Measurements from ENCODE around the gene CSNK1G1.
"Not testable (repeated sequence)": the region's sequence is repeated elsewhere in the genome, so short reads cannot be mapped to it uniquely, and the experiment has no call there.

Gene CSNK1G1

DNA sequence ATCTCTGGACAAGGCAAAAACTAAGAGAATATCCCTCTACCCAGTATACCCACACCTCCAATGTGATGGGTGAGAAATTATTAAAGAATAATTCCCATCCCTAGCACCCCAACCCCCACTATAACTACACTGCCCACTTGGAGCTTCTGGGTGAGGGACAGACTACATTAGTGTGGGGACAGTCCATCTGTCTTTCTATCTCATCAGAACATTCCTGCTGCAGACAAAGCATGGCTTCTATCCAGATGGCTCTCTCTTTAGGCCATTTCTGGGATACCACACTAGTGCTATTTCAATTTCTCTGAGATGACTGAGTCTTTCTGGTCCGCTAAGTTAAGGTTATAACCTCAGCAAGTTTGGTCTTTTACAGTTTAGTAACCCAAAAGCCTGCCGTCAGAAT, 6.6 kb downstream of the CSNK1G1 start:
- Histone ChIP-seq H3K4me1 (ENCODE audit: control insufficient read depth, insufficient read depth, low read length) (peaks cover under 1% of the 10 kb centered on the region; the same call in 1 of the 2 replicates), H3K27ac (ENCODE audit: low read depth, low read length) (no peak overlapping the region), H3K27me3 (ENCODE audit: control insufficient read depth, insufficient read depth, low read length) (no peaks in the 10 kb centered on the region), H3K36me3 (ENCODE audit: control insufficient read depth, insufficient read depth, low read length) (peaks cover 4% of the 10 kb centered on the region), H3K9me3 (ENCODE audit: control insufficient read depth, insufficient read depth, low read depth, low read length) (no peaks in the 10 kb centered on the region), H3K4me3 (ENCODE audit: low read depth, low read length) (no peak overlapping the region), H3K9ac (ENCODE audit: low read length) (no peak overlapping the region)

GRCh38 chr15:64348455-64348854, 7.5 kb downstream of the CSNK1G1 start:
- no peaks in the 10 kb centered on the region for H3K4me1 ChIP-seq (ENCODE audit: control insufficient read depth, insufficient read depth, low read length)
- no peak overlapping the region for H3K4me3 ChIP-seq (ENCODE audit: low read depth, low read length)
- H3K9ac ChIP-seq (ENCODE audit: low read length), result no peak overlapping the region
- peaks cover 4% of the 10 kb centered on the region for H3K36me3 ChIP-seq (ENCODE audit: control insufficient read depth, insufficient read depth, low read length)
- no peaks in the 10 kb centered on the region for H3K9me3 ChIP-seq (ENCODE audit: control insufficient read depth, insufficient read depth, low read depth, low read length)
- no peak overlapping the region for H3K27ac ChIP-seq (ENCODE audit: low read depth, low read length)
- no peaks in the 10 kb centered on the region for H3K27me3 ChIP-seq (ENCODE audit: control insufficient read depth, insufficient read depth, low read length)

DNA sequence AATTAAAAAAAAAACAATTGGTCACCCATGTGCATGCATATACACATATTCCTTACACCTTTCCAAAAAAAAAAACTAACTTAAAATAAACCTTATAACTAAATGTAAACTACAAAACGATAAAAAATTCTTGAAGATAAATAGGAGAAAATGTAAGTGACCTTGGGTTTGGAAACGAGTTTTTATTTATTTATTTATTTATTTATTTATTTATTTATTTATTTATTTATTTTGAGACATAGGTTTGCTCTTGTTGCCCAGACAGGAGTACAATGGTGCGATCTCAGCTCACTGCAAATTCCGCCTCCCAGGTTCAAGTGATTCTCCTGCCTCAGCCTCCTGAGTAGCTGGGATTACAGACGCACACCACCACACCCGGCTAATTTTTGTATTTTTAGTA, 9.7 kb downstream of the CSNK1G1 start:
- not testable (repeated sequence) for H3K27me3 ChIP-seq (ENCODE audit: control insufficient read depth, insufficient read depth, low read length); H3K4me3 ChIP-seq (ENCODE audit: low read depth, low read length); H3K4me1 ChIP-seq (ENCODE audit: control insufficient read depth, insufficient read depth, low read length); H3K9me3 ChIP-seq (ENCODE audit: control insufficient read depth, insufficient read depth, low read depth, low read length); H3K9ac ChIP-seq (ENCODE audit: low read length); H3K27ac ChIP-seq (ENCODE audit: low read depth, low read length)
- peaks cover 10% of the 10 kb centered on the region for H3K36me3 ChIP-seq (ENCODE audit: control insufficient read depth, insufficient read depth, low read length)

DNA sequence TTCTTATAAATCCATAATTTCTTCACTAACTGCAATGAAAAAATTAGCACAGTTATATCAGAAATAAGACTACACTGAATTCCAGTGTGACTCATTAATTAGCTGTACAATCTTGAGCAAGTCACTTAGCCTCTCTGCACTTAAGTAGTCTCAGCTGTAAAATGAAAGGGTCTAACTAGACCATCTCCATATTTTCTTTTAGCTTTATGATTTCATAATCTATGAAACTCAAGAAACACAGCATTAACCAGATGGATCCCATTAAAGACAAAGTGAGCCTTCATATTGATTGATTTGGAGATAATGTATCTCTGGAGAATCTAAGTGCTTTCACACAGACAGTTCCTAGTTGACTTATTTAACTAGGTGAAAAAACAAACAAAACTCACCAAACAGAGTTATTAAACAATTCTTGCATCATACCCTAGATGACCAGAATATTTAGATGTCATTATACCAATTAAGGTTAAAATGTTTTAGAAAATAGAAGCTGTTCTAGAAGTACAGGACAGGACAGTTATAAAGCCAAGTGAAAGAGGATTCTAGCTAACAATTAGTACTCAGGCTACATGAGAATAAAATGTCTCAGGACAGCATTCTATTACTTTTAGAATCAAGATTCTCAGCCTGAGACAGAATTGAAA, 11.2 kb downstream of the CSNK1G1 start:
- Histone ChIP-seq H3K4me3 (ENCODE audit: low read depth, low read length) (no peak overlapping the region), H3K9me3 (ENCODE audit: control insufficient read depth, insufficient read depth, low read depth, low read length) (no peaks in the 10 kb centered on the region), H3K27me3 (ENCODE audit: control insufficient read depth, insufficient read depth, low read length) (no peaks in the 10 kb centered on the region), H3K9ac (ENCODE audit: low read length) (no peak overlapping the region), H3K27ac (ENCODE audit: low read depth, low read length) (no peak overlapping the region), H3K36me3 (ENCODE audit: control insufficient read depth, insufficient read depth, low read length) (peaks cover 14% of the 10 kb centered on the region), H3K4me1 (ENCODE audit: control insufficient read depth, insufficient read depth, low read length) (no peaks in the 10 kb centered on the region)

DNA sequence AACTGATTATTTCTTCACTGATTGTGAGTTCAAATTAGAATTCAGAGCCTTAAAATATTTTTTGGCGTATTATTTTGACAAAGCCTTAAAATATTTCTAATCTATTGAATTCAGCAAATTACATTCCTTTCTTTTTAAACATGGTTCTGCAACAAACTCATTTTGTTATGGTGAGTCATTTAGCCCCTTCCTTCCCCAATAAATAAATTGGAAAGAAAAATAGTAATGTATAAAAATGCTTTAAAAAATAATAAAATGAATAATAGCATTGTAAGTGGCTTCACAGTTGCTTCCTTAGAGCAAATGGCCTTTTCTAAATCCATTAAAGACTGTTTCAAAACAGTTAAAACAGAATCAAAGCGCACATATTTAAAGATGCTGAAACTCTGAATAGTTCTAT, 12.1 kb downstream of the CSNK1G1 start:
- Histone ChIP-seq H3K27ac (ENCODE audit: low read depth, low read length) (no peak overlapping the region), H3K9ac (ENCODE audit: low read length) (no peak overlapping the region), H3K27me3 (ENCODE audit: control insufficient read depth, insufficient read depth, low read length) (no peaks in the 10 kb centered on the region), H3K4me1 (ENCODE audit: control insufficient read depth, insufficient read depth, low read length) (no peaks in the 10 kb centered on the region), H3K36me3 (ENCODE audit: control insufficient read depth, insufficient read depth, low read length) (peaks cover 14% of the 10 kb centered on the region), H3K9me3 (ENCODE audit: control insufficient read depth, insufficient read depth, low read depth, low read length) (no peaks in the 10 kb centered on the region), H3K4me3 (ENCODE audit: low read depth, low read length) (no peak overlapping the region)

- Histone ChIP-seq H3K36me3 (ENCODE audit: control insufficient read depth, insufficient read depth, low read length) (peaks cover 13% of the 10 kb centered on the region), H3K4me3 (ENCODE audit: low read depth, low read length) (no peak overlapping the region), H3K4me1 (ENCODE audit: control insufficient read depth, insufficient read depth, low read length) (no peaks in the 10 kb centered on the region), H3K9me3 (ENCODE audit: control insufficient read depth, insufficient read depth, low read depth, low read length) (no peaks in the 10 kb centered on the region), H3K9ac (ENCODE audit: low read length) (no peak overlapping the region), H3K27ac (ENCODE audit: low read depth, low read length) (no peak overlapping the region), H3K27me3 (ENCODE audit: control insufficient read depth, insufficient read depth, low read length) (no peaks in the 10 kb centered on the region)
These were observed 12.8 kb downstream of the CSNK1G1 start for GRCh38 chr15:64343222-64343621.

GRCh38 chr15:64341961-64342360, 14.0 kb downstream of the CSNK1G1 start:
- Histone ChIP-seq H3K4me1 (ENCODE audit: control insufficient read depth, insufficient read depth, low read length) (no peaks in the 10 kb centered on the region), H3K9me3 (ENCODE audit: control insufficient read depth, insufficient read depth, low read depth, low read length) (no peaks in the 10 kb centered on the region)

DNA sequence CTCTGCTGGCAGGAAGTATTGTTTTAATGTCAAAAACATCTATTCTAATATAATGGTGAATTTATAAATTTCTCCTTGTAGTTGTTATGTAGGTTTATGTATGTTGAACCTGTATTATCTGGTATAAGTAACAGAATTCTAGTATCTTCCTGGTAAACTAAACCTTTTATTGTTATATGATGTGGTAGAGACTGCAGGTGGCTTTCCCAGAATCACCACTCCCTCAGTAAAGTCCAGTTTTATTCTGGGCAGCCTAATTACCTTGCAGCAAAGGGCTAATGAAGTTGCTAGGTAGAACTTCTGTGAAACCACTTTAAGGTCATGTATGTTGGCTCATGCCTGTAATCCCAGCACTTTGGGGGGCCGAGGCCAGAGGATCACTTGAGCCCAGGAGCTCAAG, 15.6 kb downstream of the CSNK1G1 start:
- Histone ChIP-seq H3K4me1 (ENCODE audit: control insufficient read depth, insufficient read depth, low read length) (no peaks in the 10 kb centered on the region), H3K27me3 (ENCODE audit: control insufficient read depth, insufficient read depth, low read length) (no peaks in the 10 kb centered on the region), H3K9me3 (ENCODE audit: control insufficient read depth, insufficient read depth, low read depth, low read length) (no peaks in the 10 kb centered on the region), H3K27ac (ENCODE audit: low read depth, low read length) (no peak overlapping the region), H3K4me3 (ENCODE audit: low read depth, low read length) (no peak overlapping the region), H3K36me3 (ENCODE audit: control insufficient read depth, insufficient read depth, low read length) (peaks cover 10% of the 10 kb centered on the region), H3K9ac (ENCODE audit: low read length) (no peak overlapping the region)

More at GRCh38 chr15:64341961-64342360, 14.0 kb downstream of the CSNK1G1 start:
- Histone ChIP-seq H3K36me3 (ENCODE audit: control insufficient read depth, insufficient read depth, low read length) (peaks cover 10% of the 10 kb centered on the region), H3K27me3 (ENCODE audit: control insufficient read depth, insufficient read depth, low read length) (no peaks in the 10 kb centered on the region), H3K4me3 (ENCODE audit: low read depth, low read length) (no peak overlapping the region), H3K9ac (ENCODE audit: low read length) (no peak overlapping the region), H3K27ac (ENCODE audit: low read depth, low read length) (no peak overlapping the region)

DNA sequence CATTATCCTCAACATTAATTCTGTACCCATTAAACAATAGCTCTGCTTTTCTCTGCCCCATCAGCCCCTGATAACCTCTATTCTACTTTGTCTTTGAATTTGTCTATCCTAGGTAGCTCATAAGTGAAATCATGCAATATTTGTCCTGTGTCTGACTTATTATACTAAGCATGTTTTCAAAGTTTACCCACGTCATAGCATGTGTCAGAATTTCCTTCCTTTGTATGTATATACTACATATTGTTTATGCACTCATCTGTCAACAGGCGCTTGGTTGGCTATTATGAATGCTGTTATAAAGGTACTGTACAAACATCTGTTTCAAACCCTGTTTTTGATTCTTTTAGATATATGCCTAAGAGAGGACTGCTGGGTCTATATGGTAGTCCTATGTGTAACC, 18.2 kb downstream of the CSNK1G1 start:
- Histone ChIP-seq H3K4me3 (ENCODE audit: low read depth, low read length) (no peak overlapping the region), H3K9me3 (ENCODE audit: control insufficient read depth, insufficient read depth, low read depth, low read length) (peaks cover 2% of the 10 kb centered on the region; the same call in 1 of the 2 replicates), H3K36me3 (ENCODE audit: control insufficient read depth, insufficient read depth, low read length) (peaks cover 13% of the 10 kb centered on the region), H3K9ac (ENCODE audit: low read length) (no peak overlapping the region), H3K4me1 (ENCODE audit: control insufficient read depth, insufficient read depth, low read length) (no peaks in the 10 kb centered on the region), H3K27ac (ENCODE audit: low read depth, low read length) (no peak overlapping the region), H3K27me3 (ENCODE audit: control insufficient read depth, insufficient read depth, low read length) (no peaks in the 10 kb centered on the region)

- H3K9ac ChIP-seq (ENCODE audit: low read length), result no peak overlapping the region
- H3K4me3 ChIP-seq (ENCODE audit: low read depth, low read length), result no peak overlapping the region
- peaks cover 3% of the 10 kb centered on the region; the same call in 1 of the 2 replicates for H3K36me3 ChIP-seq (ENCODE audit: control insufficient read depth, insufficient read depth, low read length)
- H3K27me3 ChIP-seq (ENCODE audit: control insufficient read depth, insufficient read depth, low read length), result no peaks in the 10 kb centered on the region
- H3K9me3 ChIP-seq (ENCODE audit: control insufficient read depth, insufficient read depth, low read depth, low read length), result peaks cover 2% of the 10 kb centered on the region; the same call in 1 of the 2 replicates
- no peaks in the 10 kb centered on the region for H3K4me1 ChIP-seq (ENCODE audit: control insufficient read depth, insufficient read depth, low read length)
- no peak overlapping the region for H3K27ac ChIP-seq (ENCODE audit: low read depth, low read length)
These were observed 21.7 kb downstream of the CSNK1G1 start for GRCh38 chr15:64333986-64334929.

DNA sequence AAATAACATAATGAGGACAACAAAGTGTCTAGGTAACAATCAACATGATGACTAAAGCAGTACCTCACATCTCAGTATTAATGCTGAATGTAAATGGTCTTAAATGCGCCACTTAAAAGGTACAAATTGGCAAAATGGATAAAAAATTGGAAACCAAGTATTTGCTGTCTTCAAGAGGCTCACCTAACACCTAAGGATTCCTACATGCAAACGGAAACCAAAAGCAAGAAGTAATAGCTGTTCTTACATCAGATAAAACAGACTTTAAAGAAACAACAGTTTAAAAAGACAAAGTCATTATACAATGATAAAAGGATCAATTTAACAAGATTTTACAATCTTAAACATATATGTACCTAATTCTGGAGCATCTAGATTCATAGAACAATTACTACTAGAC, 22.5 kb downstream of the CSNK1G1 start:
- Histone ChIP-seq H3K27me3 (ENCODE audit: control insufficient read depth, insufficient read depth, low read length) (no peaks in the 10 kb centered on the region), H3K4me1 (ENCODE audit: control insufficient read depth, insufficient read depth, low read length) (no peaks in the 10 kb centered on the region), H3K27ac (ENCODE audit: low read depth, low read length) (no peak overlapping the region), H3K9ac (ENCODE audit: low read length) (no peak overlapping the region), H3K36me3 (ENCODE audit: control insufficient read depth, insufficient read depth, low read length) (peaks cover 3% of the 10 kb centered on the region; the same call in 1 of the 2 replicates), H3K9me3 (ENCODE audit: control insufficient read depth, insufficient read depth, low read depth, low read length) (peaks cover 2% of the 10 kb centered on the region; the same call in 1 of the 2 replicates), H3K4me3 (ENCODE audit: low read depth, low read length) (no peak overlapping the region)
